GM11168 (cell line): ENCODE results near the gene EML4.
"Not testable (repeated sequence)": the region's sequence is repeated elsewhere in the genome, so short reads cannot be mapped to it uniquely, and the experiment has no call there.

Experiments used
- in situ Hi-C: fragments of 300-500 bp; cut with MboI; formaldehyde crosslinking; loops from one replicate; pipeline ENCODE4 v1.12.0; 2022; ENCODE audit warnings: low sequenced_read_pairs; ENCODE audit not compliant: unreplicated experiment

The EML4 gene

GRCh38 chr2:42169100-42169873 lies at the start of gene EML4:
Gene EML4, plus strand, starts transcription at chr2:42169353. Its CDS starts 259 bp downstream, at chr2:42169612.
- in situ Hi-C loops: no loop called here

- in situ Hi-C loops: no loop called here
These were observed 45.7 kb upstream of the EML4 start for GRCh38 chr2:42123426-42123825.

DNA sequence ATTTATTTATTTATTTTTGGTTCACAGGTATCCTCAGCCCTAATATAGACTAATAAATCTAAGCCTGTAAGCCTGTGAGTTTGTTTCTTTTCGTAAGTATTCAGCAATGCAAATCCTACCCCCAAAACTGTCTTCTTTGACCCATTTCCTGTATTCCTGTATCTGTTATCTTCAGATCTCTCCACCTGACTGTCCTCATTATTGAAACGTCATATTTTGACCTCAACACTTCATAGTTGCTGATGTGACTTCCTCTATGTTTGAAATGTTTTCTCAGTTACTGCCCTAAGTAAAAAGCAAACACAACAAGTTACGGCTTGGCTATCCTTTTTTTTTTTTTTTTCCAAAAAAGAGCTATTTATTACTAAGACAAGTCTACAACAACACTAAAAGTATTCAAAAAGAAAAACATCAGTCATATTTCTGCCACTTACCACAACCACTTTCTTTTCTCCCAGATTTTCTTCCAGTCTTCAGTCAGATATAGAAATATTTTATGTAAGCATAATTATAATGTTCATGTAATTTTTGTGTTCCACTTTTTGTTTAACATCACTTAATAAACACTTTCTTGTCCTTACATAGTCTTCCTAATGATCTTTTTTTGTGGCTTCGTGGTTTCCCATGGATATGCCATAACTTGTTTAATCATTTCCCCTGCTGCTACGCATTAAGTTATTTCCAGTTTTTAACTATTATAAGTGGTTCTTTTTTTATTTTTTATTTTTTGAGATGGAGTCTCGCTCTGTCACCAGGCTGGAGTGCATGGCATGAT lies 45.0 kb upstream of the EML4 start:
- in situ Hi-C loops: no loop called here

- in situ Hi-C loops: no loop called here
These were observed 43.1 kb upstream of the EML4 start for GRCh38 chr2:42125841-42126594.

DNA sequence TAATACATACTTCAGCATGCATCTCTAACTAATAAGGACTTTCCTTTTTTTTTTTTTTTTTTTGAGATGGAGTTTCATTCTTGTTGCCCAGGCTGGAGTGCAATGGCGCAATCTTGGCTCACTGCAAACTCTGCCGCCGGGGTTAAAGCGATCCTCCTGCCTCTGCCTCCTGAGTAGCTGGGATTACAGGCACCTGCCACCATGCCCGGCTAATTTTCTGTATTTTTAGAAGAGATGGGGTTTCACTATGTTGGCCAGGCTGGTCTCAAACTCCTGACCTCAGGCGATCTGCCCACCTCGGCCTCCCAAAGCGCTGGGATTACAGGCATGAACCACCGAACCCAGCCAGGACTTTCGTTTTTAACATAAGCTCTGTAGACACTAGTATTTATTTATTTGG lies 42.3 kb upstream of the EML4 start:
- in situ Hi-C loops: not testable (repeated sequence)

GRCh38 chr2:42127425-42128424 lies 41.4 kb upstream of the EML4 start:
- in situ Hi-C loops: no loop called here

DNA sequence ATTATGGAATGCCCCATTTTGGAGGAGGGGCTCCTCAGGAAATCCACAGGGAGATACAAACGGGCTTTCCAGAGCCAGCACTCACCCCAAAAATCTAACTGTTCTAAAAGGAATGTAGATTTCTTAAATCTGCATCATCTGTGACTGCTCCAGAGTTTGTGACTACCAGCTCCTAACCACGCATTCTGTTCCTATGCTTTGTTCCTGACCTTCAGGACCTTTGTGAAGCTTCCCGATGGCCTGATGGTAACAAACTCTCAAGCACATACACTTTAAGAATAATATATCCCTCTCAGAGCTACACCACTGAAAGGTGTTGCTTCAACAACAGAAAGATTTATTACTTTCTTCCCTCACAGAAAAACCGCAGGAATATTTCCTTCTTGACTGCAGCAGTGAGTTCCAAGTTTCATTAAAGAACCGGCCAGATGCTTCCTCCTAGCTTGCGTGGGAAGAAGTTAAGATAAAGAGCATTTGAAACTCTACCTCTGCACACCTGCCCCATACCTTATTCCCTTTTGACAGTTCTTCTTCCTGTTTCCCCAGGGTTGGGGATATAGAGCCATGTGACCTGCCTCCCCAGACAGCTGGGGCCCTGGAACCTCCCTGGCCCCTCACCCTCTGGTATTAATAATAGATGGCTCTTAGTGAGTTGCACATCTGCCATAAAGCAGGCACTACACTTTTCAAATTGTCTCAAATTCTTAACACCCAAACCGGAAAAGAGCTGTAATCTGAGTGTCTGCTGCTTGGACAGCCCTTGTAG lies 40.2 kb upstream of the EML4 start:
- in situ Hi-C loops: no loop called here

DNA sequence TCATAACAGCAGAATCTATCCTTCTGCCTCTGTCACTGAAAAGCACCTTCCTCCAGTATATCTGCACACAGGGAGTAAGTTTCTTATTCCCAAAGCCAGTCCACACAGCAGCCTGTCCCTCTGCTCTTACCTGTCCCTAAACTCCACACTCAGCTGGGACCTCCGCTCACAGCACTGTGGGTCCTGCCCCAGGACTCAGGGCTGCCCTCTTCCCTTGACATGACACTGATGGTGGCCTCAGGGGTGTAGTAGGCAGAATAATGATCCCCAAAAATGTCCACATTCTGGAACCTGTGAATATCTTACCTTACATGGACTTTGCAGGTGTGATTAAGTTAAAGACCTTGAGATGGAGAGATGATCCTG lies 39.7 kb upstream of the EML4 start:
- in situ Hi-C loops: no loop called here

- in situ Hi-C loops: no loop called here
These were observed 39.2 kb upstream of the EML4 start for GRCh38 chr2:42129947-42130346.

DNA sequence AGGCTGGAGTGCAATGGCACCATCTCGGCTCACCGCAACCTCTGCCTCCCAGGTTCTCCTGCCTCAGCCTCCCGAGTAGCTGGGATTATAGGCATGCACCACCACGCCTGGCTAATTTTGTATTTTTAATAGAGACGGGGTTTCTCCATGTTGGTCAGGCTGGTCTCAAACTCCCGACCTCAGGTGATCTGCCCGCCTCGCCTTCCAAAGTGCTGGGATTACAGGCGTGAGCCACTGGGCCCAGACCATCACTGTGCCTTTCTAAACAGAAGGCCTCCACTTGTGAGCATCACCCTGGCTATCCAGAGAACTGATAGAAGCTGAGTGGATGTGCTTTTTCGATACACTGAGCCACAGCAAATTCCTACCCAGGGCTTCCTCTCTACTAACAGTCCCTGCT lies 38.3 kb upstream of the EML4 start:
- in situ Hi-C loops: not testable (repeated sequence)

DNA sequence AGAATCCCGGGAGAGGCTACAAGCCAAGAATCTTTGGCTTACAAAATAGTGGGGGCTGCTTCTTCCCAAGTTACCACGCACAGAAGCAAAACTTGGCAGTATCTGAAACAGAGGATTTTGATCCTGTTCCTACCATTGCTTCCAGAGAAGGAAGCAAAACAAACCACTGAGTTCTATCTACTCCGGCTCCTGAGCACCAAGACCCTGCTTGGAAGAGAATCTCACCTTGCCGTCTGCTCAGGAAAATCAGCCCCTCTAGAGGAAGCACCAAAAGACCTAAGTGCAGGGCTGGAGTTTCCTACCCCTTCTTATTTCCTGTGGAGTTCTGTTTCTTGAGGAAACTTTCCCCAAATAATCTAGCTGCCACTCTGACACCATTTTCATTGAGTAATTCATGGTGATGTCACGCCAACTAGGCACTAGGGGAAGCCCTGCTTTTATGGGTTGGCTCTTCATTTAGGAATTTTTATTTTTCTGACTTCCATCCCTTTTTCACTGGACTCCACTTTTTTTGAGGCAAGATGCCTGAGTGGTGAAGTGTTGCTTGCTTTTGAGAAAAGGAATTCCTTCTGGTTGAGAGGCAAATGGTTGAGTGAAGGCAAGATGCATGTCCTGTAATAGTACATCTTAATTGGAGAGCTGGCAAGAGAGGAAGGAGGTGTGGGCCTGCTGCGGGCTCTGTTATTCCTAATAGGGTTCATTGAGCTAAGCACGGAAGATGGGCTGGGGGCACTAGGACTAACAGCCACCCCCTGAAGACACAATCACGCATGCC lies 36.8 kb upstream of the EML4 start:
- in situ Hi-C loops: no loop called here

- in situ Hi-C loops: no loop called here
These were observed 36.0 kb upstream of the EML4 start for GRCh38 chr2:42132966-42133641.

- in situ Hi-C loops: no loop called here
These were observed 35.4 kb upstream of the EML4 start for GRCh38 chr2:42133771-42134195.

DNA sequence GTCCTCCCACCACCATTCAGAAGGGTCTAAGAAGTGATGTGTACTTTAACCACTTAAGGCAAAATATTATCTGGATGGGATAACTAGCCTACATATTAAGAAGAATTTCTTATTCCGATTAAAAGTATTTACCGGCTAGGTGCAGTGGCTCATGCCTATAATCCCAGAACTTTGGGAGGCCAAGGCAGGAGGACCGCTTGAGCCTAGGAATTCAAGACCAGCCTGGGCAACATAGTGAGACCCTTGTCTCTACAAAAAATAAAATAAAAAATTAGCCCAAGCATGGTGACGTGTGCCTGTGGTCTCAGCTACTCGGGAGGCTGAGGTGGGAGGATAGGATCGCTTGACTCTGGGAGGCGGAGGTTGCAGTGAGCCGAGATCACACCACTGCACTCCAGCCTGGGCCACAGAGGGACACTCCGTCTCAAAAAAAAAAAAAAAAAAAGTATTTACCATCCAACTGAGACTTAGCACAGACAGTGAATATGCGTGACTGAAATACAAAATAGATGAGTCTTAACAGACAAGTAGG lies 34.7 kb upstream of the EML4 start:
- in situ Hi-C loops: not testable (repeated sequence)

DNA sequence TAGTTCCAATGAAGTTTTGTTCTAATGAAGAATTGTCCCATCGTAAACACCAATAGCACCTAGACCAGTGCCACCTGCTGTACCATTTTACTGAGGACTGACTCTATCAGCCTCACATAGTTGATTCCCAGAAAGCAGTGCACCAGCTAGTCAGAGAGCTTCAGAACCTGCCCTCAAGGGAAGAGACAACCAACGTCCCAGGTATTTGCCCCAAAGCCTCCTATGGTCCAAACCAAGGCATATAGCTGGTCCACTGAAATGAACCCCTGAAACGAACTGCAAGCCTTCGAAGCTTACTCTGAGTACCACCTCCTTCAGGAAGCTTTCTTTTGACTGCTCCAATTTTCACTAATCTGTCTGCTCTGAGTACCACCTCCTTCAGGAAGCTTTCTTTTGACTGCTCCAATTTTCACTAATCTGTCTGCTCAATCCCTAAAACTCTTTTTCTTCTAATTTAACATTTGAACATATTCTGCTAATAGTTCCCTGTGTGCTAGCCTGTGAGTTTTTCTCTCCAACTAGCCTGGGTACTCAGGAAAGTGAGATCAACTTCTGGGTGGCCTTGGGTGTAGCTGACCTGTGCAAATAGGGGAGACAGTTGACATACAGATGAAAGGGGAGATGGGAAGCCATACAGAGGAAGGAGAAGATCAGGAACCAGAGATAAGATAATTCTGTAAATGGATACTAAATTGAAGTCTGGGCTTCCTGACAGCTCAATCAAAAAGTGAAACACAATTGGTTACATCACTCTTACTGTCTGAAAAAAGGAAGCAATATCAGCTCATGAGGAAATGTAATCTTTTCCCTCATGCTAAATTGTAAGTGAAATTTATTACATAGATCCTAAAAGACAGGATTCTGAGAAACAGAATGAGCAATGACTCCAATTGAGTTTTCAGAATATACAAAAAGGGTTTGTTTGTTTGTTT lies 33.5 kb upstream of the EML4 start:
- in situ Hi-C loops: no loop called here

DNA sequence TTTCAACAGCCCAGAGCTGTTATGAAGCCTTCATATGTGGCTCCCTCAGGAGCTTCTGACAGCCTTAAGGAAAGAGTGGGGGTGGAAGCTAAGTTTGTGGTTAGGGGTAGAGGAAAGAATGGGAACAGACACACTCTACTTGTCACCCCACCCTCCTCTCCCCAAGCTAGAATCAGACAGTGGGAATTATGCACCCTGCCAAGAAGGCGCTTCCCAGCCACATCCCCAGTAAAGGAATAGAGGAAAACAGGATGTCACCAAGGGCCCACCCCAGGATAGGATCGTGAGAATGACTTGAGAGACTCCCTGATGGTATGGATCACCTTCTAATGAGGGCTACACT lies 32.4 kb upstream of the EML4 start:
- in situ Hi-C loops: no loop called here
